Hepatocyte (in vitro differentiated cells): ENCODE data around the gene NCAM1.
"Not testable (repeated sequence)": the region's sequence is repeated elsewhere in the genome, so short reads cannot be mapped to it uniquely, and the experiment has no call there.

Source experiments
- EZH2 ChIP-seq: fragments of 200-600 bp; sonication (generic); IDR thresholded peaks from 2 replicates; pipeline ENCODE4 v1.6.1; 2016; ENCODE audit warnings: antibody characterized with exemption, mild to moderate bottlenecking, borderline replicate concordance
- TF ChIP-seq, protein P1 (sequence below): fragments of 200-600 bp; sonication (generic); IDR thresholded peaks from 2 replicates; pipeline ENCODE4 v1.5.1; 2016; ENCODE audit warnings: antibody characterized with exemption, mild to moderate bottlenecking; ENCODE audit not compliant: poor library complexity

DNA sequence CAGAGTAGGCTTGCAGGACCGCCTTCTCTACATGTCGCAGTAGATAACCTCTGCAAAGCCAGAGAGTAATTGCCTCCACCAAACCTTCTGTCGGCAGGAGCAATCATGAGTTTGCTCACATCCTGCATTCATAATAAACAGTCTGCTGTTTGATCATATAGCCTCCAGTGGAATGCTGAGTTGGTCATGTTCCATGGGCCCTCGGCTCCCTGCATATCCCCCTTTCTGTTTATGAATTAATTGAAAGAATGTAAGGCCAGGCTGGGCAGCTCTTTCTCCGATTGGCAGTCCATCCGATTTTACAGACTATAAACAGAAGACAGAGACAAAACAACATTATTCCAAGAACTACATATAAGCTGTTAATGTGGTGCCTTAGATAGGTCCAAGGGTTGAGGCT, 36.4 kb upstream of the NCAM1 start:
- TF ChIP-seq, protein P1, sequence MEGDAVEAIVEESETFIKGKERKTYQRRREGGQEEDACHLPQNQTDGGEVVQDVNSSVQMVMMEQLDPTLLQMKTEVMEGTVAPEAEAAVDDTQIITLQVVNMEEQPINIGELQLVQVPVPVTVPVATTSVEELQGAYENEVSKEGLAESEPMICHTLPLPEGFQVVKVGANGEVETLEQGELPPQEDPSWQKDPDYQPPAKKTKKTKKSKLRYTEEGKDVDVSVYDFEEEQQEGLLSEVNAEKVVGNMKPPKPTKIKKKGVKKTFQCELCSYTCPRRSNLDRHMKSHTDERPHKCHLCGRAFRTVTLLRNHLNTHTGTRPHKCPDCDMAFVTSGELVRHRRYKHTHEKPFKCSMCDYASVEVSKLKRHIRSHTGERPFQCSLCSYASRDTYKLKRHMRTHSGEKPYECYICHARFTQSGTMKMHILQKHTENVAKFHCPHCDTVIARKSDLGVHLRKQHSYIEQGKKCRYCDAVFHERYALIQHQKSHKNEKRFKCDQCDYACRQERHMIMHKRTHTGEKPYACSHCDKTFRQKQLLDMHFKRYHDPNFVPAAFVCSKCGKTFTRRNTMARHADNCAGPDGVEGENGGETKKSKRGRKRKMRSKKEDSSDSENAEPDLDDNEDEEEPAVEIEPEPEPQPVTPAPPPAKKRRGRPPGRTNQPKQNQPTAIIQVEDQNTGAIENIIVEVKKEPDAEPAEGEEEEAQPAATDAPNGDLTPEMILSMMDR: not testable (repeated sequence)
- not testable (repeated sequence) for TF ChIP-seq EZH2
